Smooth muscle cell (in vitro differentiated cells): ENCODE data around the gene NHS. TPM values are rescaled to one million over a fixed set of nuclear protein-coding genes. Genes with fewer than 3 reads are reported as not detected.

Source experiments
- DNase-seq: peaks from one replicate; lab custom pipeline; 2025; ENCODE audit not compliant: unreplicated experiment; lab: John Stamatoyannopoulos, UW
- H2AFZ ChIP-seq: fragments of 200-600 bp; sonication (generic); 2 replicates; pipeline ENCODE4 v1.6.0; 2016; ENCODE audit warnings: antibody characterized with exemption, low read depth, mild to moderate bottlenecking
- H3F3A ChIP-seq: fragments of 200-600 bp; sonication (generic); 2 replicates; pipeline ENCODE4 v1.6.0; 2017; ENCODE audit warnings: antibody characterized with exemption, low read depth
- H3K27ac ChIP-seq: fragments of 200-600 bp; sonication (generic); 2 replicates; pipeline ENCODE4 v1.5.1; 2016; ENCODE audit warnings: low read depth, mild to moderate bottlenecking
- H3K27me3 ChIP-seq: fragments of 200-600 bp; sonication (generic); 2 replicates; pipeline ENCODE4 v1.6.1; 2016; ENCODE audit warnings: low read depth, mild to moderate bottlenecking
- H3K36me3 ChIP-seq: fragments of 200-600 bp; sonication (generic); 2 replicates; pipeline ENCODE4 v1.5.1; 2016; ENCODE audit warnings: low read depth
- H3K4me1 ChIP-seq: fragments of 200-600 bp; sonication (generic); 2 replicates; pipeline ENCODE4 v1.5.1; 2016; ENCODE audit warnings: low read depth
- H3K4me2 ChIP-seq: fragments of 200-600 bp; sonication (generic); 2 replicates; pipeline ENCODE4 v1.6.0; 2016; ENCODE audit warnings: mild to moderate bottlenecking
- H3K4me3 ChIP-seq: fragments of 200-600 bp; sonication (generic); 2 replicates; pipeline ENCODE4 v1.5.1; 2016; ENCODE audit warnings: mild to moderate bottlenecking
- H3K79me2 ChIP-seq: fragments of 200-600 bp; sonication (generic); 2 replicates; pipeline ENCODE4 v1.6.0; 2016; ENCODE audit warnings: low read depth, mild to moderate bottlenecking
- H3K9ac ChIP-seq: fragments of 200-600 bp; sonication (generic); 2 replicates; pipeline ENCODE4 v1.6.0; 2016; ENCODE audit warnings: low read depth
- H3K9me3 ChIP-seq: fragments of 200-600 bp; sonication (generic); replicated peaks from 2 replicates; pipeline ENCODE4 v1.5.1; 2016; ENCODE audit warnings: low read depth
- H4K20me1 ChIP-seq: fragments of 200-600 bp; sonication (generic); 2 replicates; pipeline ENCODE4 v1.6.0; 2016; ENCODE audit warnings: low read depth
- CTCF ChIP-seq: fragments of 200-600 bp; sonication (generic); IDR thresholded peaks from 2 replicates; pipeline ENCODE4 v1.5.1; 2017; ENCODE audit warnings: borderline replicate concordance, mild to moderate bottlenecking, antibody characterized with exemption; ENCODE audit not compliant: insufficient read depth, poor library complexity, severe bottlenecking
- WGBS: methylation state at CpG from one replicate; pipeline ENCODE4 v1.1.7; 2016; ENCODE audit warnings: low lambda C conversion rate; 5-methylcytosine and 5-hydroxymethylcytosine counted together
- polyA plus RNA-seq: library from polyadenylated mRNA; unstranded; fragments of >200 nt; fragmentation: Nextera tagmentation; extraction: Ambion mirVana; gene quantifications from 2 replicates; pipeline ENCODE4 v1.2.1, GENCODE V29; 2016
- total RNA-seq: library from RNA; depleted of rRNA; stranded (reverse); fragments of >200 nt; gene quantifications from 2 replicates; pipeline ENCODE4 v1.2.3, GENCODE V29; 2014

Gene NHS
- total and polyA plus RNA-seq, 2 experiments from 2014 or later = 2.6 to 9.6 TPM

GRCh38 chrX:17601441-17602200, 226.6 kb downstream of the NHS start:
- H2AFZ ChIP-seq = no peak overlapping the region

GRCh38 chrX:17602245-17602644, 227.2 kb downstream of the NHS start:
- no peaks in the 10 kb centered on the region for H3K36me3 ChIP-seq
- no peak for DNase-seq
- no peaks in the 10 kb centered on the region for H3K4me1 ChIP-seq
- no peak overlapping the region for H3K9ac ChIP-seq
- no peaks in the 10 kb centered on the region for H3F3A ChIP-seq
- TF ChIP-seq CTCF = no peak
- no peaks in the 10 kb centered on the region for H4K20me1 ChIP-seq
- H3K27ac ChIP-seq = no peak overlapping the region
- H2AFZ ChIP-seq = no peak overlapping the region
- H3K27me3 ChIP-seq = no peaks in the 10 kb centered on the region
- H3K79me2 ChIP-seq = no peaks in the 10 kb centered on the region
- no peaks in the 10 kb centered on the region for H3K9me3 ChIP-seq
- no peak overlapping the region for H3K4me2 ChIP-seq
- H3K4me3 ChIP-seq = no peak overlapping the region

More at GRCh38 chrX:17601441-17602200, 226.6 kb downstream of the NHS start:
- no peaks in the 10 kb centered on the region for H3K4me1 ChIP-seq
- H3K27me3 ChIP-seq = no peaks in the 10 kb centered on the region
- H3K79me2 ChIP-seq = no peaks in the 10 kb centered on the region
- H3K9ac ChIP-seq = no peak overlapping the region
- no peaks in the 10 kb centered on the region for H4K20me1 ChIP-seq
- DNase-seq = no peak
- no peak overlapping the region for H3K4me2 ChIP-seq
- H3K4me3 ChIP-seq = no peak overlapping the region
- WGBS = 52% methylated on average over 6 of the region's 6 CpGs
- no peaks in the 10 kb centered on the region for H3K9me3 ChIP-seq
- no peak for TF ChIP-seq CTCF
- H3F3A ChIP-seq = no peaks in the 10 kb centered on the region
- H3K27ac ChIP-seq = no peak overlapping the region
- H3K36me3 ChIP-seq = no peaks in the 10 kb centered on the region

- Histone ChIP-seq H3K79me2 (no peaks in the 10 kb centered on the region), H3K9me3 (no peaks in the 10 kb centered on the region), H3F3A (no peaks in the 10 kb centered on the region), H4K20me1 (no peaks in the 10 kb centered on the region), H3K9ac (no peak overlapping the region), H2AFZ (no peak overlapping the region), H3K4me1 (no peaks in the 10 kb centered on the region), H3K27ac (no peak overlapping the region), H3K27me3 (no peaks in the 10 kb centered on the region), H3K4me3 (no peak overlapping the region), H3K4me2 (no peak overlapping the region), H3K36me3 (no peaks in the 10 kb centered on the region)
- TF ChIP-seq CTCF = no peak
- 84% methylated on average over 3 of the region's 3 CpGs for WGBS
- no peak for DNase-seq
Measured at GRCh38 chrX:17603196-17603595, 228.2 kb downstream of the NHS start.

- Histone ChIP-seq H3K9me3 (no peaks in the 10 kb centered on the region), H3K4me1 (no peaks in the 10 kb centered on the region), H3K27ac (no peak overlapping the region), H4K20me1 (peaks cover 12% of the 10 kb centered on the region), H3K9ac (no peak overlapping the region), H3K4me3 (no peak overlapping the region), H2AFZ (no peak overlapping the region), H3K4me2 (no peak overlapping the region), H3K79me2 (no peaks in the 10 kb centered on the region), H3K36me3 (no peaks in the 10 kb centered on the region), H3F3A (no peaks in the 10 kb centered on the region), H3K27me3 (no peaks in the 10 kb centered on the region)
- no peak for DNase-seq
- no peak for TF ChIP-seq CTCF
- 65% methylated on average over 3 of the region's 3 CpGs for WGBS
Measured at GRCh38 chrX:17605676-17606075, 230.7 kb downstream of the NHS start.
